HG03064 (cell line): ENCODE measurements around the gene LHFPL4.
"Not testable (repeated sequence)": the region's sequence is repeated elsewhere in the genome, so short reads cannot be mapped to it uniquely, and the experiment has no call there.

ENCODE experiments used
- ATAC-seq: cut with Tn5 transposase; IDR thresholded peaks from one replicate; pipeline ENCODE4 v1.9.1; 2021; ENCODE audit warnings: low read depth; ENCODE audit not compliant: unreplicated experiment

LHFPL4 gene

DNA sequence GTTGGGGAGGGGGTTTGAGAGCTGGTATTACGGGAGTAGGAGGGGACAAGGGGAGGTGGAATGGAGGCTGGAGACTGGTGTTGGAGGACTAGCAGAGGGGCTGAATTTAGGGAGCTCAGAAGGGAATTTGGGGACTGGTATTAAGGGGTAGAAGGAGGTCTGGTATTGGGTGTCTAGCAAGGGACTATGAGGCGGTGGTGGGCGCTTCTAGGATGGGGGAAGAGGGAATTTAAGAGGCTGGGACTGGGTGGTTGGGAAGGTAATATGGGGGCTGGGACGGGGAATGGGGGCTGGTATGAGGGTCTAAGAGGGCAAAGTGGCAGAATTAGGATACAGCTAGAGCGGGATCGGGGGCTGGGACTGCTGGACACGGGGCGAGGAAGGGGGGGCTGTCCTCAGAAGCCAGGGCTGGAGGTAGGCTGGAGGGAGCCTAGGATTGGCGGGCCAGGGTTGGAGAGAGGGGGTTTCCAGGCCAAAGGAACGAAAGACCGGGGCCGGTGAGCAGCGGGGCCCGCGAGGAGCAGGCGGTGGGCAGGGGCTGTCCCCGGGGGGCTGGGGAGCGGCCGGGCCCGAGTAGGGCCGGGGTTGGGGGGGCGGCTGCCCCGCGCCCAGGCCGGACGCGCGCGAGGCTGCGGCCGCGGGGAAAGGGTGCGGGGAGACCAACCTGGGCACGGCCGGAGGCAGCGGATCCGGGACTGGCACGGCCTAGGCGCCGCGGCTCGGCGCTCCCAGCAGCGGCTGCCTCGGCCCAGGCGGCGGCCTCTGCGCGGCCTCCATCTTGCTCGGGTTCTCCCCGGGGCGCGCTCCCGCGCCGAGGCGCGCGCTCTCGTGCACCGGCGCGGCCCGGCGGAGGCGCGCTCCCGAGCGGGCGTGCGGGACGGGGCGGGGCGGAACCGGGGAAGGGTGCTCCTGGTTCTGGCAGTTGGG lies at the start of gene LHFPL4:
LHFPL4 (minus strand) TSS at position 802 of the 927 bp plus-strand sequence. CDS start 1,143 bp downstream, outside the sequence.
- no peak for ATAC-seq

DNA sequence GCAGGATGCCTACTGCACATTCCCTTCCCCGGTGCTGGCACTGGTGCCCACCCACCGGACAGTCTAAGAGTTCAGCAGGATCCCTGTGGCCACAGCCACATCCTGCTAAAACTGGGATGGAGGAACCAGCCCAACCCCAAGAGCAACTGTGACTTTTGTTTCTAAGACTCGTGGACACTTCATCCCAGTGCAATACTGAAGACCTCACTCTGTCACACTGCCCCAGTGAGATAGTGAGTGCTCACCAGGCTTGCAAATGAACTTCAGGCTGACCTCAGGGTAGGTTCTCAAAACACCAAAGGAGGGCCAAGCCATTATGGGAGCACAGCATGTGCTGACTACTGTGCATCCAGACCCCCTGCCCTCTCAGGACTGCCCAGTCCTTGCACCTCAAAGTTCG lies 49.0 kb upstream of the LHFPL4 start:
- no peak for ATAC-seq

DNA sequence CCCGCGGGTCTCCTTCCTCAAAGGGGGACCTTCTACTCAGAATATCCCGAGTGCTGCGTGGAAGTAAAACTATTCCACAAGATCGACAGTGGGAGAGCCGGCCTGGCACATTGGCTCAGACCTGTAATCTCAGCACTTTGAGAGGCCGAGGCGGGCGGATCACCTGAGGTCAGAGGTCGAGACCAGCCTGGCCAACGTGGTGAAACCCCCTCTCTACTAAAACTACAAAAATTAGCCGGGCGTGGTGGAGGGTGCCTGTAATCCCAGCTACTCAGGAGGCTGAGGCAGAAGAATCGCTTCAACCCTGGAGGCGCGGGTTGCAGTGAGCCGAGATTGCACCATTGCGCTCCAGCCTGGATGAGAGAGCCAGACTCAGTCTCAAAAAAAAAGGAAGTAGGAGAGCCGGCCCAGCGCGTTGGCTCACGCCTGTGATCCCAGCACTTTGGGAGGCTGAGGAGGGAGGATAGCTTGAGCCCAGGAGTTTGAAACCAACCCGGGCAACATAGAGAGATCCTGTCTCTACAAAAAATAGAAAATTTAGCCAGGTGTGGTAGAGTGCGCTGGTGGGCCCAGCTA lies 47.5 kb upstream of the LHFPL4 start:
- not testable (repeated sequence) for ATAC-seq

DNA sequence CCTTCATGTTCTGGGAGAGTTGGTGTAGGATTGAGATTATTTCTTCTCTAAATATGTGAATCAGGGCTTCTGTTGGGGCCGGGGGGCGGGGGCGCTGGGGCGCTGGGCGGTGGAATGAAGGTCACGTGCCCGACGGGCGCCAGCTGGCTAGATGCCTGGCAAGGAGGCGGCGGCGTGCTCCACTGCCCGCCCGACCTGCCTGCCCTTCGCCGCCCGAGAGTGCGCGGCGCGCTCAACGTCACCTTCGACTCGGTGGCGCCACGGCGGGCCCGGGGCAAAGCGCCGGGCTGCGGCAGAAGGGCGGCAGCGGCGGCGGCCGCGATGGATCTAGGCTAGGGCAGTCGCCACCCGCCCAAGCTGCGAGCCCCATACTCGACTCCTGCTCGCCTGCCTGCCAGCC lies 47.0 kb upstream of the LHFPL4 start:
- no peak for ATAC-seq

DNA sequence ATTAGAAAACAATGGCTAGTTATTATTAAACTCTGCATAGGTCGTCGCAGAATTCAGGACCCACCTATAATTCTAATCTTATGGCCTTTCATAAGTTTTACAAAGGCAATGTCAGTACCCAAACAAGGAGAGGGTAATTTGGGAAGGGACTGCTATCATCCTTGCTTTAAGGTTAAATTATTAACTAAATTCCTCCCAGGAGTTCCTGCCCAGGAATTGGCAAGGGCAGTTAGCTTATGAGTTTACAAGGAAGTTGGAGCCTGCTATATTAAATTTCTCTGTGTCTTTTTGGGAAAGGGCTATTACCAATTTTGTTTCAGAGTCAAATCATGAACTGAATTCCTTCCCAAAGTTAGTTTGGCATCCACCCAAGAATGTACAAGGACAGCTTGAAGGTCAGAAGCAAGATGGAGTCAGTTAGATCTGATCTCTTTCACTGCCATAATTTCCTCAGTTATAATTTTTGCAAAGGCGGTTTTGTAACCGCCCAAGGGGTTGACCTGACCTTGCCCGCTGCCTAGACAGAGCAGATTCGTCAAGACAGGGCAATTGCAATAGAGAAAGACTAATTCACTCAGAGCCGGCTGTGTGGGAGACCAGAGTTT lies 45.3 kb upstream of the LHFPL4 start:
- ATAC-seq, result no peak

DNA sequence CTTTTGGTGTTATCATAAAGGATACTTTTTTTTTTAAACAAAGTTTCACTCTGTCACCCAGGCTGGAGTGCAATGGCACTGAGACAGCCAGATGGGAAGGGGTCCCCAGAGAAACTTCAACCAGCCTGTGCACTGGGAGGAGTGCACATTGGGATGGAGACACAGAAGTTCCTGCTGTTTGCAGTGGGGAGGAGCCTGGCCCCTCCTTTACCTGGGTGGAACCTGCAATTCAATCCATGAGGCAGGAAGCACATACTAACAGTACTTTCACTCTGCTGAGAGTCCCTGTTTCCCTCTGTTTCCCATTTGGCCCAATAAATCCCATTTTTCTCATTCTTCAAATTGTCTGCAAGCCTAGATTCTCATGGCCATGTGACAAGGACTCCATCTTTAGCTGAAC lies 42.3 kb upstream of the LHFPL4 start:
- ATAC-seq, result no peak

DNA sequence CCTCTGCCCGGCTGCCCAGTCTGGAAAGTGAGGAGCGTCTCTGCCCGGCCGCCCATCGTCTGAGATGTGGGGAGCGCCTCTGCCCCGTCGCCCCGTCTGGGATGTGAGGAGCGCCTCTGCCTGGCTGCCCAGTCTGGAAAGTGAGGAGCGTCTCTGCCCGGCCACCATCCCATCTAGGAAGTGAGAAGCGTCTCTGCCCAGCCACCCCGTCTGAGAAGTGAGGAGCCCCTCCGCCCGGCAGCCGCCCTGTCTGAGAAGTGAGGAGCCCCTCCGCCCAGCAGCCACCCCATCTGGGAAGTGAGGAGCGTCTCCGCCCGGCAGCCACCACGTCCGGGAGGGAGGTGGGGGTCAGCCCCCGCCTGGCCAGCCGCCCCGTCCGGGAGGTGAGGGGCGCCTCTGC lies 38.2 kb upstream of the LHFPL4 start:
- not testable (repeated sequence) for ATAC-seq

DNA sequence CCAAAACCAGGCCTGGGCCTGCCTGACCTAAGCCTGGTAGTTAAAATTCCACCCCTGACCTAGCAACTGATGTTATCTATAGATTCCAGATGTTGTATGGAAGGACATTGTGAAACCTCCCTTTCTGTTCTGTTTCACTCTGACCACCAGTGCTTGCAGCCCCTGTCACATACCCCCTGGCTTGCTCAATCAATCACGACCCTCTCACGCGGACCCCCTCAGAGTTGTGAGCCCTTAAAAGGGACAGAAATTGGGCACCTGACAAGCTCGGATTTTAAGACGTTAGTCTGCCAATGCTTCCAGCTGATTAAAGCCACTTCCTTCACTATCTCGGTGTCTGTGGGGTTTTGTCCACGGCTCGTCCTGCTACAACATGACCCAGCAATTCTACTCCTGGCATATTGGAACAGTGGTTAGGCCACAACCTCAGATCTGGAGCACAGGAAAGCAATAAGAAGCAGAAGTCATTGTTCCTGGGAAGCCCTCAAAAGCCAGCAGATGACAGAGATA lies 36.7 kb upstream of the LHFPL4 start:
- ATAC-seq, result no peak

DNA sequence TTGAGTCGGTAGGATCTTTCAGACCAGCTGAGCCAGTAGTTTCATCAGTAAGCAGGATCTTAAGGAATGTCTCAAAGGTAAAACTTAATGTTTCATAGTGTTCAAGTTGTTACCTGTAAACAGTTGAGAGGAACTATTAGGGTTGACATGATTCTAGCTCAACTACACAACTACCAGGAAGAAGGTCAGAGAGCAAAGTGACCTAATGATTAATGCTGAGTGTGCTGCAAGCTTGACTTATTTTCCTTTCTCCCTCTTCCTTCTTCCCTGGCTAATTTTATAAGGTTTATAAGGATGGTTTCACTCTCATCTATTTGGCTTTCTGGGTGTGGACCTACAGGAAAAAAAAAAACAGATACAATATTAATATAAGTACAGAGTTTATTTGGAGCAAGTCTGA lies 30.2 kb upstream of the LHFPL4 start:
- no peak for ATAC-seq

DNA sequence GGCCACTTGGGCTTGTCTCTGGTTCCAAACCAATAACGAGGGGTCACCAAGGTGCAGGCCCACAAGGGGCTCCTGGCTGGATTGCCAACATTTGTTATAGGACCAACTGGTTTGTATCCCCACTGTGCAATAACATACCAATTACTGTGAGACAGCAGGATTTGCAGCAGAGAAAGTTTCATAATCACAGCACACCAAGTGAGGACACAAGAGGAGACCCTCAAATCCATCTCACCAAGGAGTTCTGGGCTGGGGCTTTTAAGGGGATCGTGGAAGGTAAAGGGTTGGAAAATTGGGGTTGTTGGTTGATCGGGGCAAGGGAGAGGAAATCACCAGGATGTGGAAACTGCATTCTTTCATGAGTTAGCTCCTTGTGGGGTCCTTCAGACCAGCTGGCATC lies 29.7 kb upstream of the LHFPL4 start:
- ATAC-seq, result no peak

DNA sequence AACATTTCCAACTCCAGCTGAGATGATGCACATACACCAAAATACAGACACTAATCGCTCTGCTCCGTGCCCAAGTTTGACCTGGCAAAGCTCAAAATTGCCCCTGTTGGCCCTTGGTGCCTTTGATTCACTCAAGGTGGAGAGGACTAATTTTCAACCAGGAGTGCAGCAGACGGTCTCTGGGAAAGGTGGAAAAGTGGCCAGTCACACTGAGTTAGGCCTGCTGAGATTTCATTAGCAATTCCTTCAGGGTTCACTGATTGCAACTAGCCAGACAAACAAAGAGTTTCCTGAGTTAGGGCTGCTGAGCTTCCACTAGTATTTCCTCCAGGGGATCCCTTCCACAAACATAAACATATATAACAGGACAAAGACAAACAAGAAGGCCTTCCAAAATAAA lies 28.7 kb upstream of the LHFPL4 start:
- ATAC-seq, result no peak

DNA sequence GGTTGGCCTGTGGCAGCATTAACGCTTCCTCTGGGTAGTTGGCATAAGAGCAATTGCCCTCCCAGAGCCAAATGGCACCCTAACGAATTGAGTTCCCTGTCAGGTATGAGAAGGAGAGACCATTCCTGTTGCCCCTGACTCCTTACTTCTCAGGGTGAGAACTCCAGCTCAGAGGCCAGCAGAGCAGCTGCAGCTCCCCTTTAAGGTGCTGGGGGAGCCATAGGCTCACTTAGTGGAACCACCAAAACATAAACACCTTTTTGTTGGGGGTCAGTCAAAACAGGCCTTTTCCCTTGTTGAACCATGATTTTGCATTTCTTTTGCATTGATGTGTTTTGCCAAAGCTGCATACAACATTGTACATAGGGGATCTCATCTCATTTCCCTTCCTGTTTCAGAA lies 28.1 kb upstream of the LHFPL4 start:
- ATAC-seq, result no peak

DNA sequence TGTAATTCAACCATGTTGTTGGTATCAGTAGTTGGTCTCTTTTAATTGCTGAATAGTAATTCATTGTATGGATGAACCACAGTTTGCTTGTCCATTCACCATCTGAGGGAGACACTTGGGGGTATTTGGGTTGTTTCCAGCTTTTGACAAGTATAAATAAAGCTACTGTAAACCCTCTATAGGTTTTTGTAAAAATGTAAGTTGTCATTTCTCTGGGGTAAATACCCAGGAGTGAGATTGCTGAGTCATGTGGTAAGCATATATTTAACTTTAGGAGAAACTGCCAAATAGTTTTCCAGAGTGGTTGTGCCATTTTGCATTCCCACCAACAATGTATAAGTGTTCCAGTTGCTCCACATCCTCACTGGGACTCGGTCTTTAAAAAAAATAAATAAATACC lies 15.4 kb upstream of the LHFPL4 start:
- ATAC-seq, result no peak

DNA sequence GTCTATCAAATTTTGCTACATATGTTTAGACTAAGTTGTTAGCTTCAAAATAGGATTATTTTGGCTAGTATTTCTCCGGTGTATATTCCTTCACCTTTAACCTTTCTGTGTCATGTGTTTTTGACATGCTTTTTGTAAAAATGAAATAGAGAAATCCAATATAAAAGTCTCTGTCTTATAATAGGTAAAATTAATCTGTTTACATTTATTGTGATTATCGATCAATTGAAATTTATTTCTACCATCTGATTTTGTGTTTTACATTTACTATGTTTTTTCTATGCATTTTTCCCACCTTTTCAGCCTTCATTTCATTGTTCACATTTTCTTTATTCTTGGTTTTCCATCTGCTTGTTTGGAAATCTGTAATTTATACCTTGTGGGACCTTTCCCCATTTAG lies 11.7 kb upstream of the LHFPL4 start:
- no peak for ATAC-seq

DNA sequence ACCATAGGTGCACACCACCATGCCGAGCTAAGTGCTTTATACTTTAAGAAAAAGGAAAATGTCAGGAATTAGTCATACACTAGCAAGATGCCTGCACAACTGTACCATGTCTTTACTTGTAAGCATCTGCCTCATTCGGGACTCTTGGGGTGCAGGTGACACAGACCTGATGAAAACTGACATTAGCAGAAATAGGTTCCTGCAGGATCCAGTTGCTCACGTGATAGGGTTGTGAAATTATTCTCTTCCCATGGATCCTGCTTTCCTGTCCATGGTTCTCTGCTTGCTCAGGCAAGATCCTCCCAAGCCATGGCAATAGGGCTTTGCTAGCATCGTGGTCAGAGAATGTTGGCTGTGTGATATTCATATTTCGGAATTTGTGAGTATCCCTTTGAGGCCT lies 10.2 kb upstream of the LHFPL4 start:
- ATAC-seq, result no peak

DNA sequence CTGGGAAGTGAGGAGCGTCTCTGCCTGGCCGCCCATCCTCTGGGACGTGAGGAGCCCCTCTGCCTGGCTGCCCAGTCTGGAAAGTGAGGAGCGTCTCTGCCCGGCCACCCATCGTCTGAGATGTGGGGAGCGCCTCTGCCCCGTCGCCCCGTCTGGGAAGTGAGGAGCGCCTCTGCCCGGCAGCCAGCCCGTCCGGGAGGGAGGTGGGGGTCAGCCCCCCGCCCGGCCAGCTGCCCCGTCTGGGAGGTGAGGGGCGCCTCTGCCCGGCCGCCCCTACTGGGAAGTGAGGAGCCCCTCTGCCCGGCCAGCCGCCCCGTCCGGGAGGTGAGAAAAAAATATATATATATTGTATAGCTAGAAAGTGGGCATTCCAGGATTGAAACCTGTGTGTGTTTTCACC lies 6.4 kb upstream of the LHFPL4 start:
- not testable (repeated sequence) for ATAC-seq

DNA sequence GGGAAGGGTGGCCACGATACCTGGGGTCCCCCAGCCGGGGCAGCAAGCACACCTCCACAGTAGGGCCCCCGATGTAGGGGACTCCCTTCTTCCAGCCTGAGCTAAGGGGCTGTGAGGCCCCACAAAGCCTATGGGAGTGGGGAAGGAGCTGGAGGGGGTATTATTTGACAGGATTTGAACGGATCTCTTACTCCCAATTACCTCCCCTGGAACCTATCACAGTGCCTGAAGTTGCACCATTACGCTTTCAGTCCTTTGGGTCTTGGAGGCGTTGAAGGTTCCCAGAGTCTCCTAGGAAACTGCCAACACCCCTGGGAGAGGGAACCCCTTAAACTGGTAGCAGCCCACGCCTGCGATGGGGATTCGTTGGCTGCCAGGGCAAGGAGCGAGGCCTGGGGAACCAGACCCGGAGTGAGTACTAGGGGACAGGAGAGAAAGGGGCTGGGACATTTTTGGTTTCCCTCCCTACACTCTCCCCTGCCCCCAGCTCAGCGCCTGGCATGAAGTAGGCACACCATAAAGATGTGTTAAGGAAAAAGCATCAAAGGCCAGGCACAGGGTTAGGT lies 409 bp upstream of the LHFPL4 start:
- no peak for ATAC-seq

DNA sequence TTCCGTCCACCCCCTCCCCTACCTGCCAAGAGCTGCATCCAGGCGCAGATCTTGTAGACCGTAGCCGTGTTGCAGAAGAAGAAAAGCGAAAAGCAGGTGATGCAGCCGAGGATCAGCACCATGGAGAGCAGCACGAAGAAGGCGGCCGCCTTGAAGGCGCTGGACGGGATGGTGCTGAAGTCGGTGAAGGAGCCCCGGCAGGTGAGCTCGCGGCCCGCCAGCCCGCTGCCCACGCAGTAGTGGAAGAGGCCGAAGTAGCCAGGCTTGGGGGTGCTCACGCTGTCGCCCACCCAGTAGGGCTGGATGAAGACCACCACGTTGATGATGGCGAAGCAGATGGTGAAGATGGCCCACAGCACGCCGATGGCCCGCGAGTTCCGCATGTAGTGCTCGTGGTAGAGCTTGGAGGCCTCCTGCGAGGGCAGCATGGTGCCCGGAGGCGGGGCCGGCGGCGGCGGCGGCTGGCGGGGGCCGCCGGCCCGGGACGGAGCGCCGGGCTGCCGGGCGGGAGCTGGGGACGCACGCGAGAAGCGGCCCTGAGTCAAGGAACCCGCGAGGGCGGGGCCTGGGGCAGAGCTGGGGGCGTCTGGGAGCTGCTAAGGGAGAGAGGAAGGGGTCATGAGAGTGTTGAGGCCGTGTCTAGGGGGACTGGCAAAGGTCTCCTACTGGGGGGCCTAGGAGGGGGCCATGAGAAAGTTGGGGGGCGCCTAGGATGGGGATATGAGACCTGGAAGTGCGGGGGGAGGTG lies 1.2 kb downstream of the LHFPL4 start:
- ATAC-seq, result no peak

DNA sequence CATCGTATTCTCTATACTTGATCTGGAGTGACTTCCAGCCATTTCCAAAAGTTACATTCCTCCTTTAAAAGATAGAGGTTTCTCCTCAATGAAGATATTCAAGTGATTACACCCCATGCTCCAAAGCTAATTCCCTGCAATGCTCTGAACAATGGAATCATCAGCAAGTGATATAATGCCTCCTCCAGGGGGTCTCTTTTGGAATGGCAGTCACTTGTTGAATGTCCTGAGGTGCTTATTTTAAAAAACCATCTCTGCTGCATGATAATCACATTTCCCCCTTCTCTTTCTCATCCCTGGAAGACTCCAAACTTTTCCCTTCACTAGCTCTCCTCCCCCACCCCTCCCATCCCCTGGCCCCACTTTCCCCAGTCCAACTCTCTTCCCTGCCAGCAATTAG lies 2.6 kb downstream of the LHFPL4 start:
- ATAC-seq, result no peak

DNA sequence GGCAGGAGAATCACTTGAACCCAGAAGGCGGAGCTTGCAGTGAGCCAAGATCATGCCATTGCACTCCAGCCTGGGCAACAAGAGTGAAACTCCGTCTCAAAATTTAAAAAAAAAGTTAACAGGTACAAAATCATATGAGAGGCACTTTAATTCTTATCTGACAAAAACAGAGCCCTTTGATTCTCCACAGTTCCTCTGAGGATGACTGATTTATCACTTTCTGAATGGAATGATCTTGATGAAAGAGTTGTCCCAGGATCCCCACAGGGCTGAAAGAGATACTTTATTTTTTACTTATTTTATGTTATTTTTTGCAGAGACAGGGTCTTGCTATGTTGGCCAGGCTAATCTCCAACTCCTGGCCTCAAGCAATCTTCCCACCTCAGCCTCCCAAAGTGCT lies 4.0 kb downstream of the LHFPL4 start:
- ATAC-seq, result no peak

DNA sequence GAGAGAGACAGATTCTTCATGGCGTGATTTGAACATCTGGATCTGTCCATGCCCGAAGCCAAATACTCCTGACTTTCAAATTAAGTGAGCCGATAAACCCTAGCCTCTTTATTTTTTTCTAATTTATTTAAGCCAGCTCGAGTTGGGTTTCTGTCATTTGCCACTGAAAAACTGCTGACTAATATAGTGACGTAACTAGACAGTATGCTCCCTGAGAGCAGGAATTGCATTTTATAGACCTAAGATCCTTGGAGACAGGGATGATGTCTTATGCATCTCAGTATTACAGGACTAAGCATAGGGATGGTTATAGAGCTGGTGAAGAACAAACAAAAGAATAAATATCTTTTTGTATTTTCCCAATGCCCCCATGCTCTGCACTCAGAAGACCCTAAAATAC lies 4.6 kb downstream of the LHFPL4 start:
- ATAC-seq, result no peak
